LHCN-M2 (cell line): ENCODE measurements around the gene UBE2O. TPM values are rescaled to one million over a fixed set of nuclear protein-coding genes. Genes with fewer than 3 reads are reported as not detected.

ENCODE experiments used
- DNase-seq: peaks from one replicate; pipeline ENCODE4 v3.0.0-alpha.2; 2012; ENCODE audit warnings: low read depth
- total RNA-seq: library from RNA; depleted of rRNA; stranded (reverse); fragments of >200 nt; gene quantifications from 2 replicates; pipeline ENCODE4 v1.2.3, GENCODE V29; 2014

Gene UBE2O
- total RNA-seq, 1 experiment from 2014 or later, result 15.7 TPM

DNA sequence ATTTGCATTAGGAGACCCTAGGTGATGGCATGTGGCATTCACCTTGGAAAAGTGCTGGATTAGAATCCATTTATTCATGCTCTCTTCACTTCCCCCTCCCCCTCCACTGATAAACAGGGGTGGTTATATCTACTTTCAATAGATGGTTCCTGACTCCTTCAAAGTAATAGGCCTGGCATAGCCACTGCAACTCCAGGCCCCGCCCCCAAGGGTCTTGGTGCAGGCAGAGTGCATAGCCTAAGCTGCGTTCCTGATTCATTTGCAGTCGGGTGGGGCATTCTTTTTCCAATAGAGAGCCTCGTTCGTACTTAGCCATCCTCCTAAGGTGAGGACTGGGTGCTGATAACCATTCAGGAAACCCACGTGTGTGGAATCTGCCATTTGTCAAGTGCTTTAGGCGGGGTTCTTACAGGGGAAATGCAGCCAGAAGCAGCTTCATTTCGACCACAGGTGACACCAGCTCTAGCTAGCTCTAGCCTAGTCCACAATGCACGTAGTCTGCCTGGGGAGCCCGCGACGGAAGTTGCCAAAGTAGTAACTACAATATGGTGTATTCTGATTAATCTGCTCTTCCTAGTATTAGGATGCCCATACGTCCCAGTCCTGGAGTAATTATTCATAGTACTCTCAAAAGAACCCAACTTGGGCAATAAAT is 11.1 kb downstream of the UBE2O start:
- no peak for DNase-seq

GRCh38 chr17:76440751-76441362 is 12.1 kb downstream of the UBE2O start:
- no peak for DNase-seq

DNA sequence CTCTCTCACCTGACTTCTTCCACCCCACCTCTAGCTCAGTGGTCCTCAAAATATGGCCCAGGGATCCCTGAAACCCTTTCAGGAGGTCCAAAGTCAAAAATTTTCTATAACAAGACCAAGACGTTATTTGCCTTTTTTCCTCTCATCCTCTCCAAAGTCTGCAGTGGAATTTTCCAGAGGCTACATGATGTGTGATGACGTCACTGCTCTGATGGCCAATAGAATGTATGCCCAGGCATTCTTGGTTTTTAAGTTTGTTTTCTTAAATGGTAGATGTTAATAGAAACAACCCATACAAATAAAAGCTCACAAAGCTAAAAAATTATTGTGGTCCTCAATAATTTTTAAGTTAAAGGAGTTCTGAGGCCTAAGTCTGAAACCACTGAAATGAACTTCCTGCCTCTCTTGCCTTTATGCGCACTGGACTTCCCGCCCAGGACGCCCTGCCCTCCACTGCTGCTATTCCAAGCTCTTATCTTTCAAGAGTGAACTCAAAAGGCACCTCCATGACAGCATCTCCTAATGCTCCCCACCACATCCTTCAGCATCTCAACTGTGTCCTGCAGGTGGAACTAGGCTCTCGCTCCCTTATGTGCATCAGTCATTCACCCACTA is 13.5 kb downstream of the UBE2O start:
- no peak for DNase-seq

GRCh38 chr17:76438906-76439305 is 14.0 kb downstream of the UBE2O start:
- DNase-seq, result no peak

GRCh38 chr17:76437467-76438402 is 15.2 kb downstream of the UBE2O start:
- no peak for DNase-seq

- DNase-seq, result no peak
Observed at GRCh38 chr17:76435751-76436150, 17.2 kb downstream of the UBE2O start.

GRCh38 chr17:76434870-76435269 is 18.1 kb downstream of the UBE2O start:
- no peak for DNase-seq

GRCh38 chr17:76433693-76434092 is 19.3 kb downstream of the UBE2O start:
- DNase-seq, result no peak

DNA sequence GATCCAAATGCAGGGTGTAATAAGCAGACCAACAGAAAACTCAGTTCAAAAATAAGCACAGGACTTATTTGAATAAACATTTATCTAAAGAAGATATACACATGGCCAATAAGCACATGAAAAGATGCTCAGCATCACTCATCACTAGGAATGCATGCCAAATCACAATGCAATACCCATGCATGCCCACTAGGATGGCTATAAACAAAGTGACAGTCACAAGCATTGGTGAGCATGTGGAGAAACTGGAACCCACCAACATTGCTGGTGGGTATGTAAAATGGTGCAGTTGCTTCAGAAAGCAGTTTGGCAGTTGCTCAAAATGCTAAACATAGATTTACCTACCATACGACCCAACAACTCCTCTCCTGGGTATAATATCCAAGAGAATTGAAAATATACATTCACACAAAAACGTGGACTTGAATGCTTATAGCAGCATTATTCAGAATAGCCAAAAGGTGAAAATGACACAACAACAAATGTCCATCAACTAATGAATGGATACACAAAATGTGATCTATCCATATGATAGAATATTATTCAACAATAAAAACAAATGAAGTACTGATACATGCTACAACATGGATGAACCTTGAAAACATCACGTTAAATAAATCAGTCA is 20.1 kb downstream of the UBE2O start:
- no peak for DNase-seq

DNA sequence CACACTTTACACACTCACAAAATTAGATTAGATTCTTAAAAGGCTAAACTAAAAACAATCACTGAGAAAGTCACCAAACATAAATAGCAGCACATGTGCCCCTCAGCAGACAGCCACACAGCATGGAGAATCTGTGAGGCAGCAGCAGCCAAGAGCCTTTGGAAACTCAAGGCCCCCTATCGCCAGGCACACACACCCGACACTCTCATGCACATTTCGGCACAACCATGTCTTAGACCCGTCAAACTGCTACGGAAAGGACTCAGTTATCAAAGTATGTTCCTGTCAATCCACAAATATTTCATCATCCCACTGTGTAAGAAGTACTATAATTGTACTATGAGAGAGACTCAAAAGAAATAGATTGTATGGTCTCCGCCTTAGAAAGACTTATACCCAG is 20.9 kb downstream of the UBE2O start:
- DNase-seq, result no peak

DNA sequence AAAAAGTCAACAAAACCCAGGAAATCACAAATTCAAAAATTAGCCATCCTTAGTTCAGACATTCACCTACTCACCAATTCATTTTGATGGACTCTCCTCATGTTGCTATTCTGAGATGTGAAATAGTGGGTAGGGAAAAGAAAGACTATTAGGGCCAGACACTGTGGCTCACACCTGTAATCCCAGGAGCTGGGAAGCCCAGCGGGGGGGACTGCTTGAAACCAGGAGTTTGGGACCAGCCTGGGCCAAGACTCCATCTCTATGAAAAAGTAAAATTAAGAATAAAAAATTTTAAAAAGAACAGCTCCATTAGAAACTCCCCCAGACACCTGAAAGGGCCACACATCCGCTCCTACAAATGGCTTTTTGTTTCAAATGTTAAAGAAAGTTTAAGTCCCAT is 21.4 kb downstream of the UBE2O start:
- DNase-seq, result no peak

DNA sequence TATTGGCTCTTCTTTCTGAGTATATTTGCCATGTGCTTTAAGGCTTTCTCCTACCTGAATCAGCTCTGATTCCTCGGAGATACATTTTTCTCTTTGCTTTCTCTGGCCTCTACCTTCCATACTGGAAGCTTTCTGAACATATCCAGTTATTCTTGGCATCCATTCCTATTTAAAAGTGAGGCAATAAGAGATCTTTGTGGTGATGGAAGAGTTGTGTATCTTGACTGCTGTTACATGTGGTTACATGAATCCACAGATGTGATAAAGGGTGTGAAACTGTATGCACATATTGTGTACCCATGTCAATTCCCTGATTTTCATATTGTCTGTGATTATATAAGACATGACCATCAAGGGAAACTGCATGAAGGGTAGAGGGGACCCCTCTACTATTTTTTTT is 24.4 kb downstream of the UBE2O start:
- no peak for DNase-seq

GRCh38 chr17:76427501-76428231 is 25.3 kb downstream of the UBE2O start:
- peak; percentile 47 for DNase-seq

DNA sequence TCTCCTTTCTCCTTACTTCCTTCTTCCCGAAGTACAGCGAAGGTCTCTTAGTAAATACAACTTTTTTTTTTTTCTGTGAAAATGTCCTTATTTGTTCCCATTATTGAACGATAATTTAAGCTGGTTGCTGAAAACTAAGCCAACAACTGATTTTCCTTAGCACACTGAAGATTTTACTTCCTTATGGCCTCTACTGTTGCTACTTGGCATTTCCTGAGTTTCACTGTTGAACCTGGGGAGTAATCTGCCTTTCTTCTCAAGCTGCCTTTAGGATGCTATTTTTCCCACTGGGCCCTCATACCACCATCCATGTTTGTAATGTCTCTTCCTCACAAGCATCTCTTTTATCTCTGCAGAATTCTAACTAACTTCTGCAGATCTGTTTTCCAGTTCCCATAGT is 26.1 kb downstream of the UBE2O start:
- DNase-seq, result no peak

DNA sequence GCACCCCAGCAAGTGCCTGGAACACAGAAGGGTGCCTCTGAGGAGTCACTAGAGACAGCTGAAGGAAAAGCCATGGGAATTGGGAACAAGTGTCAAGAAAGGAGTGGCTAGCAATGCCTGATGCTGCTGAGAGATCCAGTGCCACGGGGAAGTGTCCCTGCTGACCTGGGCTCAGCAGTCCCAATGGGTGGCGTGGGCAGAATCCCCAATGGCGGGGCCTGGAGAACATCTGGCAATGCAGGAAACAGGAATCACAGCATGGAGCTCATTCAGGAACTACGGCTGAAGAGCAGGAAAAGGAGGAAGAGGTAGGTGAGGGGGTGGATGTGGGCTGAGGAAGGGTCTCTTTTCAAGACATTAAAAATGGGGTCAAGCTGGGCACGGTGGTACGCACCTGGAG is 30.1 kb downstream of the UBE2O start:
- DNase-seq, result no peak

DNA sequence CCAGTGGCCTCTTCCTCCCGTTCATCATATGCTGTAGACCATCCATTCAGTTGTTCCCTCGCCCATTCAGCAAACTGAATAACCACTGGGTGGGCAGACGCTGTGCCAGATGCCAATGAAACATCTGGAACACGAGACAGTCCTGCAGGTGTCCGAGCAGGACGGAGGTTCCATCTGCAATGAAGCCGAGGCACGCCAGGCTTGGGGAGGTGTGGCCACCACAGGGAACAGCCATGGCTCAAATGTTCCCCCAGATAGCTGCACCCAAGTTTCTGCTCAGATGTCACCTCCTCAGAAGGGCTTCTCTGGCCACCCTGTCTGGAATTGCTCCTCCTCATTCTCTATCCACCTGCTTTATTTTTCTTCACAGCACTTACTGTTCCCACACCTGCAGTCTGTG is 30.5 kb downstream of the UBE2O start:
- DNase-seq, result no peak

GRCh38 chr17:76421044-76421407 is 31.9 kb downstream of the UBE2O start:
- no peak for DNase-seq

- DNase-seq, result no peak
Observed at GRCh38 chr17:76420356-76421043, 32.5 kb downstream of the UBE2O start.

DNA sequence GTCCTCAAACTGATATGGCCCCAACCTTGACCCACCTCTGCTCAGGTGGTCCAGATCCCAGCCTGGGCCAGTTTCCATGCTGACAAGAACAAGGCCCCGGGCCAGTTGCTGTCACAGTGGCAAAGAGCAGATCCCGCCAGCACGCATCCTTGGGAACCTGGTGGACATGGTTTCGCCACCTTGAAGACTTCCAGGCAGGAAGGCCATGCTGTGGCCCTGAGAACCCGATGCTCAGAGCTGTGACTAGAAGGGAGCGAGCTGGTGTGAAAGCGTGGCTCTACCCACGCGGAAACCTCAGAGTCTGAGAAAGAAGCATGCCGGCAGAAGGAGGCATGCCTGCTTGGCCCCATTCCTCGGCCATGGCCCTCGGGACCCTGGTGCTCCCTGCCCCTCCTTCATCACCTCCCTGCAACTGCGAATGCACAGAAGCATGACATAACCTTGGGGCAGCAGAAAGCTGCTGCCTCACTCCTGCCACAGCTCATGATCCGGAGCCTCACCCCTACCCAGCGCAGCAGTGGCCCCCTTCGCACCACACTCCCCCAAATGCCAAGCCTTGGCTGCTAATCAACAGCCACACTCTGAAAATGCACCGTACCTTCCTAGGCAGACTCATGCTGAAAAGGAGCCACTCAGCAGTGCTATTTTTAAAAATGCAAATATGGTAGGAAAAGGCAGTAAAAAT is 33.2 kb downstream of the UBE2O start:
- no peak for DNase-seq
